HG03045 (cell line): ENCODE data around the gene CABP2.
"Not testable (repeated sequence)": the region's sequence is repeated elsewhere in the genome, so short reads cannot be mapped to it uniquely, and the experiment has no call there.

Source experiments
- ATAC-seq: cut with Tn5 transposase; IDR thresholded peaks from one replicate; pipeline ENCODE4 v1.9.1; 2021; ENCODE audit warnings: mild to moderate bottlenecking, moderate library complexity; ENCODE audit not compliant: unreplicated experiment

CABP2 gene

GRCh38 chr11:67539550-67539949, 16.3 kb upstream of the CABP2 start:
- no peak for ATAC-seq

- no peak for ATAC-seq
Measured at GRCh38 chr11:67538823-67539505, 15.7 kb upstream of the CABP2 start.

GRCh38 chr11:67538306-67538705, 15.1 kb upstream of the CABP2 start:
- no peak for ATAC-seq

- ATAC-seq, result no peak
Measured at GRCh38 chr11:67535561-67535960, 12.3 kb upstream of the CABP2 start.

- no peak for ATAC-seq
Measured at GRCh38 chr11:67534070-67534679, 10.9 kb upstream of the CABP2 start.

- ATAC-seq, result no peak
Measured at GRCh38 chr11:67532889-67533288, 9.6 kb upstream of the CABP2 start.

- ATAC-seq, result no peak
Measured at GRCh38 chr11:67530282-67530592, 7.0 kb upstream of the CABP2 start.

GRCh38 chr11:67528376-67528775, 5.1 kb upstream of the CABP2 start:
- ATAC-seq, result no peak

- ATAC-seq, result no peak
Measured at GRCh38 chr11:67525275-67525976, 2.2 kb upstream of the CABP2 start.

- ATAC-seq, result no peak
Measured at GRCh38 chr11:67524480-67524808, 1.2 kb upstream of the CABP2 start.

GRCh38 chr11:67523556-67524479, 572 bp upstream of the CABP2 start:
- no peak for ATAC-seq

GRCh38 chr11:67522338-67522737, 908 bp downstream of the CABP2 start:
- no peak for ATAC-seq

GRCh38 chr11:67521924-67522323, 1.3 kb downstream of the CABP2 start:
- no peak for ATAC-seq

- no peak for ATAC-seq
Measured at GRCh38 chr11:67520856-67521824, 2.1 kb downstream of the CABP2 start.

GRCh38 chr11:67519726-67520125, 3.5 kb downstream of the CABP2 start:
- no peak for ATAC-seq

GRCh38 chr11:67517784-67518552, 5.3 kb downstream of the CABP2 start:
- ATAC-seq, result no peak

- no peak for ATAC-seq
Measured at GRCh38 chr11:67516806-67517205, 6.4 kb downstream of the CABP2 start.

GRCh38 chr11:67514116-67514515, 9.1 kb downstream of the CABP2 start:
- no peak for ATAC-seq

GRCh38 chr11:67511558-67511957, 11.7 kb downstream of the CABP2 start:
- ATAC-seq, result not testable (repeated sequence)

GRCh38 chr11:67510023-67510345, 13.3 kb downstream of the CABP2 start:
- no peak for ATAC-seq
